ENCODE results near the gene TJP1. TPM values are rescaled to one million over a fixed set of nuclear protein-coding genes. Genes with fewer than 3 reads are reported as not detected.

TJP1 gene
- total and polyA plus RNA-seq, 8 donors, result 82.9 to 130 (median 121) TPM

DNA sequence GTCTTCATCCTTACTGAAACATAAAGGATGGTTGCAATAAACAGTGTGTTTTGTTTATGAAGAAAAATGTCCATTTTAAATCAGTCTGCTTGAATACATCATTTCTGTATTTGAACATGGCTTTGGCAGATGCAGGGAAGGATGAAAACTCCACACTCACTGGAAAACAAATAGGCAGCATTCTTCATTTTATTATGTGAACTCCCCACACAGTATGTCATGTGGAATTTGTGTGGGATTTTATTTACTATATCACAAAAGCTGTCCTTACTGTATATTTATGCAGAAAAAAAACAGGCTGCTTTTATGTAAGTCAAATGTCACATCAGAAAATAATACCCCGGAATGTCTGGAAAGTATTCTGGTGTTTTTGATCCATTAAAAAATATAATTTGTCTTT, 44.1 kb upstream of the TJP1 start:
- Histone ChIP-seq H3K36me3 (no peaks in the 10 kb centered on the region), H3K4me1 (peaks cover 0 to 4% of the 10 kb centered on the region in 2 donors), H3K4me3 (no peak overlapping the region), H3K9me3 (no peaks in the 10 kb centered on the region), H3K27ac (no peak overlapping the region), H3K27me3 (no peaks in the 10 kb centered on the region)
- ATAC-seq (no peak), DNase-seq (no peak)
- intact Hi-C loops (cut with DNase I), result no loop called here
- TF ChIP-seq, protein P1, sequence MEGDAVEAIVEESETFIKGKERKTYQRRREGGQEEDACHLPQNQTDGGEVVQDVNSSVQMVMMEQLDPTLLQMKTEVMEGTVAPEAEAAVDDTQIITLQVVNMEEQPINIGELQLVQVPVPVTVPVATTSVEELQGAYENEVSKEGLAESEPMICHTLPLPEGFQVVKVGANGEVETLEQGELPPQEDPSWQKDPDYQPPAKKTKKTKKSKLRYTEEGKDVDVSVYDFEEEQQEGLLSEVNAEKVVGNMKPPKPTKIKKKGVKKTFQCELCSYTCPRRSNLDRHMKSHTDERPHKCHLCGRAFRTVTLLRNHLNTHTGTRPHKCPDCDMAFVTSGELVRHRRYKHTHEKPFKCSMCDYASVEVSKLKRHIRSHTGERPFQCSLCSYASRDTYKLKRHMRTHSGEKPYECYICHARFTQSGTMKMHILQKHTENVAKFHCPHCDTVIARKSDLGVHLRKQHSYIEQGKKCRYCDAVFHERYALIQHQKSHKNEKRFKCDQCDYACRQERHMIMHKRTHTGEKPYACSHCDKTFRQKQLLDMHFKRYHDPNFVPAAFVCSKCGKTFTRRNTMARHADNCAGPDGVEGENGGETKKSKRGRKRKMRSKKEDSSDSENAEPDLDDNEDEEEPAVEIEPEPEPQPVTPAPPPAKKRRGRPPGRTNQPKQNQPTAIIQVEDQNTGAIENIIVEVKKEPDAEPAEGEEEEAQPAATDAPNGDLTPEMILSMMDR (IDR thresholded peaks at IDR 0.05), result no peak

DNA sequence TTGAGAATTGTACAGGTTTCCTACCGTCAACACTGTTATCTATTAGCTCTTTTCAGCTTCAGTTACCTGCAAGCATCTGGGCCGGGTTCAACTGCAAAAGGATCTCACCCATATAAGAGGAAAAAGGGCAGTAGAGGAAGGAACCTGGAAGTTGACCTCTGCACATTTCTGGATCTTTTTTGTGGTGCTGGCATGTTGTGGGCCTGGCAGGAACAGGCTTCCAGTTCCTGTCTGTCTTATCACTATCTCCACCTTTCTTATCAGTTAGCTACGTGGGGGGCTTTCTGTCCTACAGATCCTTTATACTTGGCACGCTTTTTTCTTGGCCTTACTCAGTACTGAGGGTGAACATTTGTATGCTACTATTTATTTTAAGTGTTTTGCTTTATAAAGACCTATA, 42.2 kb upstream of the TJP1 start:
- H3K27ac ChIP-seq, result no peak overlapping the region
- H3K9me3 ChIP-seq, result no peaks in the 10 kb centered on the region
- H3K4me3 ChIP-seq, result no peak overlapping the region
- no peaks in the 10 kb centered on the region for H3K36me3 ChIP-seq
- no peaks in the 10 kb centered on the region for H3K4me1 ChIP-seq
- no peaks in the 10 kb centered on the region for H3K27me3 ChIP-seq
- ATAC-seq (no peak), DNase-seq (no peak)
- TF ChIP-seq, protein P1 (IDR thresholded peaks at IDR 0.05), result no peak
- intact Hi-C loops (cut with DNase I), result no loop called here

DNA sequence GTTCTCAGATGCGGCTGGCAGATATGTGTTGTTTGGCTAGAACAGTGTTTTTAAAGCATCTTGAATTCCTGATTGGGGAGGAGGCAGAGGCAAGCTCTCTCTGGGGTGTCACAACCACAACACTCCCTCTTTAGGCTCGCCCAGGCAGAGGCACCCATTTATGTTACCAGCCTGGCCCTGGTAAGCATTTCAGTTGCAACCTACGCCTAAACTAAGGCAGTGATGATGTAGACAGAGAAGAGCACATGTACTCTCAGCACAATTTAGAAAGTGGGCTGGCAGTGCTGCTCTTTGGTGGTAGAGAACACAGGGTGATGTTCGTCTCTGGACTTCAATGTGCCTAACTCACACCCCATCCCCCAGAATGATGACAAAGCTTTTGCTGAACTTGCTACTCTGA, 41.2 kb upstream of the TJP1 start:
- intact Hi-C loops (cut with DNase I), result no loop called here
- no peak for DNase-seq
- Histone ChIP-seq H3K27me3 (no peaks in the 10 kb centered on the region), H3K4me3 (no peak overlapping the region), H3K27ac (no peak overlapping the region), H3K36me3 (no peaks in the 10 kb centered on the region), H3K4me1 (no peaks in the 10 kb centered on the region), H3K9me3 (no peaks in the 10 kb centered on the region)
- ATAC-seq, result no peak
- TF ChIP-seq, protein P1 (IDR thresholded peaks at IDR 0.05), result no peak

DNA sequence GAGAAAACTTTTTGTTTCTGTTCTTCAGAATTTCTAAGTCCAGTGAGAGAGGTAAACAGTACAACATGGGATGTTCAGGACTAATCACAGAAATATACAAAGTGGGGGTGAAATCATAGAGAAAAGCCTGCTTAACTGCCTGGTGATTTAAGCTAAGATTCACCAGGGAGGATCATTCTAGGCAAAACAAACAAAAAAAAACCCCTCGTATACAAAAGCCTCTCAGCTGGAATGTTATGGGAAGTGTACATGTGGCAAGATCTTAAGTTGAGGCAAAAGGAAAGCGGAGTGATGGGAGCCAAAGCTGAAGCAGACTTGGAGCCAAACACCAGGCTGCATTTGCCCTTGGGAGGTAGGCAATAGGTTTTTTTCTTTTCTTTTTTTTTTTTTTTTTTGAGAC, 40.0 kb upstream of the TJP1 start:
- no peaks in the 10 kb centered on the region for H3K4me1 ChIP-seq
- DNase-seq (no peak), ATAC-seq (no peak)
- no peaks in the 10 kb centered on the region for H3K36me3 ChIP-seq
- H3K27me3 ChIP-seq, result no peaks in the 10 kb centered on the region
- H3K9me3 ChIP-seq, result no peaks in the 10 kb centered on the region
- no peak overlapping the region for H3K4me3 ChIP-seq
- H3K27ac ChIP-seq, result no peak overlapping the region
- TF ChIP-seq, protein P1 (IDR thresholded peaks at IDR 0.05), result no peak
- intact Hi-C loops (cut with DNase I), result no loop called here

DNA sequence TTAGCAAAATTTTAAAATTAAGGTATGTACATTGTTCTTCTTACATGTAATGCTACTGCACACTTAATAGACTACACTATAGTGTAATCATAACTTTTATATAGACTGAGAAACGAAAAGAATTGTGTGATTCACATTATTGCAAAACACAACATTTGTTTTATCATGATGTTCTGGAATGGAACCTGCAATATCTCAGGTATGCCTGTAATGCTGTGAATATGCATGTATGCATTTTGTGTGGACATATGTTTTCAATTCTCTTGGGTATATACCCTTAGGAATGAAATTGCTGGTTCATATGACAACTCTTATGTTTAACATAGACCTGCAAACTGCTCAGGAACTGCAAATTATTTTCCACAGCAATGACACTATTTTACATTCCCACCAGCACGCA, 38.6 kb upstream of the TJP1 start:
- DNase-seq (no peak), ATAC-seq (no peak)
- no peak overlapping the region for H3K4me3 ChIP-seq
- TF ChIP-seq, protein P1 (IDR thresholded peaks at IDR 0.05), result no peak
- H3K27me3 ChIP-seq, result no peaks in the 10 kb centered on the region
- no peaks in the 10 kb centered on the region for H3K36me3 ChIP-seq
- intact Hi-C loops (cut with DNase I), result no loop called here
- H3K4me1 ChIP-seq, result no peaks in the 10 kb centered on the region
- H3K27ac ChIP-seq, result no peak overlapping the region
- no peaks in the 10 kb centered on the region for H3K9me3 ChIP-seq
